Activated CD4-positive, alpha-beta T cell treated with anti-CD3 and anti-CD28 coated beads for 1 hour (primary cell): ENCODE measurements around the gene RTRAF.

Experiments used
- DNase-seq: peaks from one replicate; pipeline ENCODE4 v3.0.0-alpha.2; 2020

RTRAF gene

DNA sequence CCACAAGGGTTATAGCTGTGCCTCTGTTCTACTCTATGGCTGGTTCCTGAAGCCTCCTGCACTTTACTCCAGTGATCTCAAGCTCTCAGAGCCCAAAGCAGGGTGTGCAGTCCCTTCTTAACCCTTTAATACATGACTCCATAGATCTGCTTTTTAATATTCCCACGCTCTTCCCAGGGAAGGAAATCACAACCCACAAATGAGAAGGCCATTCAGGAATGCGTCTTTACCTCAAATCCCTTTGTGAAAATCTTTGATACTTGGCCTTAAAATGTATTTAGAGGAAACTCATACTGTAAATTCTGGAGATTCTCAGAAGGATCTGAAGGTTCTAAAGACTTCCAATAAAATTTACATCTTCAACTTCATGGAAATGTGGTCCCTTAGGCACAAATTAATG lies 62.5 kb downstream of the RTRAF start:
- DNase-seq: no peak

DNA sequence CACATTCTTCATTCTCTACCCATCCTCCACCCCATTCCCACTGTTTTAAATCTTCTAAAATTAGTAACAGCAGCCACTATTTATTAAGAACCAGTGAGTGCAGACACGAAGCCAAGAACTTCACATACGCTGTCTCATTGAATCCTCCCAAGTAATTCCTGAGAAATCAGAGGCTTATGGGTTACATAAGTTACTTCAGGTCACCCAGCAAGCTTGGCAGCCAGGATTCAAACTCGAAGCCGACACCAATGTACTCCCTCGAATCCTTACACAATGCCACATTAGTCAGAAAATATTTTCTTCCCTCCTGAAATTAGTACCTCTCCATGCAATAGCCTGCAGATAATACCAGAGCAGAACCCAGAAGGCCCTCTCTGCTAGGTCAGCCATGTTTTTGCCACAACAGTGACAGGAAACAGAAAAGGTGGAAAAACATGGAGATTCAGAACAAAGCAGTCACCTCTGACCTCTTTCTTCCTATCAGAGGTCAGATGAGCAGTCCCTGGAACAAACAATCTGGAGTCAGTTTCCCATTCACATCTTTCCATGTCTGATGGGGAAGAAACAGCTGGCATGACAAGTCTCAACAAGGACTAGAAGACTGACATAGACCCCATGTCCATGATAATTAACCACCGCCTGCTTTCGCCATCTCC lies 63.1 kb downstream of the RTRAF start:
- no peak for DNase-seq

DNA sequence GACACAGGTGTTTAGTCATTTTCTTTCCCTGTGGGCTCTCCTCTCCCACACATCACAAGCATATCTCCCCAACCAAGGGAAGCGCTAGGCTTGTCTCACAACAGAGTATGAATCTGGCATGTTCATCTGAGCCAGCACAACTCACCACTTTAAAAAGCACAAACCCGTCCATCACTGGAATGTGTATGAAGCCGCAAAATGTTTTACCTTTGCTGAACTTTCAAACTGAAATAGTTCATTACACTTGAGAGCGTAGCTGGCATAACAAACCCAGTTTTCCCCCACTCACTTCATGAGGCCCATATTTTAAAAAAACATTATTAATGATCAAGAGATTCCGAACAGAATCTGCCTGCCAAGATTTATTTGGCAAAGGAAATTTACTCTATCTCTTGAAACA lies 63.7 kb downstream of the RTRAF start:
- no peak for DNase-seq

DNA sequence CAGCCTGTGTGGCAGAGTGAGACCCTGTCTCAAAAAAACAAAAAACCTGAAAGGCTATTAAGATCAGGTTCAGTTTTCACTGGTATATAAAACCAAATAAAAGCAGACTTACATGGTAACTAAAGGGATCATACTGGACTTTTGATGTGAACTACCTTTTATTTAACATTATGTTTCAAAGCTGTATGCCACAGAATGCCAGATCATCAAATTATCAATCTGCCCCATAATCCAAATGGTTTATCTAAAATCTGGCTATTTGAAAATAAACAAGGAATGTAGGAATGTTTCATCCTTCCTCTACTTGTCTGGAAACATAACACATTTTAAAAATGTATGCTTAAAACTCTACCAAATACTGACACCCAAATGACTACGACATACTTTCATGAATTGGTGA lies 65.3 kb downstream of the RTRAF start:
- DNase-seq: no peak

DNA sequence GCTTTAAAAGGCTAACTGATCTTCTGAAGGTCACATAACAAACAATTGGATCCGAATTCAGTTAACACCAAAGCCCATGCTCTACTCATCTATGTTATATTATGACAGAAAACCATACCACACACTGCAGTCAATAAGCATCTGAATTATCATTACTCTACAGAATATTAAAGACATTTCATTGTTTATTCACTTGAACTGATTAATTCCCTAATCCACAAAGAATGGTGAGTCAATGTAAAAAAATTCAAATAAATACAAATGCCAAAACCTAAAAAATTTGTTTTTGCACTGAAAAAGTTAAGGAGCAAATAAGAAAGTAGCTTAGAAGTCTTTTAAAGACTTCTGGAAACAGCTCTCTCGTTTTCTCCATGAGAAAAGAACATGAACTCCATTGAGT lies 65.8 kb downstream of the RTRAF start:
- no peak for DNase-seq

DNA sequence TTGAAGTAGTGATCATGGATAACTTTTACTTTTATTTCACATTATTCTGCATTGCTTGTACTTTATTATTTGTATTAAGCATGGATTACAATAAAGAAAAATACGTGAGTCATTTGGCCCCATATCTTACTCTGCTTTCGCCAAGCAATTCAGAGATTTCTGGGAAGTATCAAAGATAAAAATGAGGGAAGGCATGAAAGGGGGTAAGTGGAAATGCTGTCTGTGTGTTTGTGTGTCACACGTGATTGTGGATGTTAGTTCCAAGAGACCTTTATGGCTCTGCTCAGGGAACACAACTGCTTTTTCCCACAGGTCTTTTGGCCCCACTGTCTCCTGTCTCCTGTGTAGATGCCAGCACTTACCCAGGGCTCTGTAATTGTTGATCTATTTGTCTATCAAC lies 69.0 kb downstream of the RTRAF start:
- DNase-seq: no peak

DNA sequence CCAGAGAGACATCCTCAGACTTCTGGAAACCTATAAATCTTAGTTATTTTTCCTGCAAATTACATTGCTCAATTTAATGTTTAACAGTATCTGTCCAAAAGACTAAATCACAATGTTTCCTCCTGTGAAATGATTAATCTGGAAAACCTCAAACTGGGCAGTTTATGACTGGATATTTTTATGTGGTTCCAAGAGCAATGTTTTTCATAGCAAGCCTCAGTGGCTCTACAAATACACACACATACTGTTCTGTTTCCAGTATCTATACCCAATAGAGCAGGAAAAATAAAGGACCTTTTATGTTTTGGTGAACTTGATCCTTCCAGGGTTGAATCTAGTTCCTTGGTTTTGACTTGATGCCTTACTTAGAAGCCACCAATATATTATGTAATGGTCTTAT lies 70.3 kb downstream of the RTRAF start:
- DNase-seq: no peak

DNA sequence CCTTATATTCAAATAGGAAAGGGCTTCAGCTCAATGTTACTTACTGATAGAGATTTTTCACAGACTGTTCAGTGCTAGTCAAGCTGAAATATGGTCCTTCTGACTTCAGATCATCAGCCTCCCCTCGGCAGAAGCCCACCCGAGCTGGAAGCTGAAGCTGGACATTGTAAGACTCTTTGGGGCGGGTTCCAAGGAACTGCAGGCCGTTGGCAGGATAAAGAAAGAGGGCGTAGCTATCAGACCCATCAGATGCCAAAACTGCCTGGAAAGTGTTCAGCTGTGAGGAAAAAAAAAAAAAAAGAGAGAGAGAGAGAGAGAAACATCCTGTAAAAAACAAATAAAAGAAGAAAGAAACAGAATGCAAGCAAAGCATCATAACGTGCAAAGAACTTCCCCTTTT lies 70.7 kb downstream of the RTRAF start:
- no peak for DNase-seq
